ENCODE results near the gene CD82.
"Not testable (repeated sequence)": the region's sequence is repeated elsewhere in the genome, so short reads cannot be mapped to it uniquely, and the experiment has no call there.

Gene CD82

GRCh38 chr11:44540667-44541066 lies 24.8 kb upstream of the CD82 start:
- TF ChIP-seq, protein P1, sequence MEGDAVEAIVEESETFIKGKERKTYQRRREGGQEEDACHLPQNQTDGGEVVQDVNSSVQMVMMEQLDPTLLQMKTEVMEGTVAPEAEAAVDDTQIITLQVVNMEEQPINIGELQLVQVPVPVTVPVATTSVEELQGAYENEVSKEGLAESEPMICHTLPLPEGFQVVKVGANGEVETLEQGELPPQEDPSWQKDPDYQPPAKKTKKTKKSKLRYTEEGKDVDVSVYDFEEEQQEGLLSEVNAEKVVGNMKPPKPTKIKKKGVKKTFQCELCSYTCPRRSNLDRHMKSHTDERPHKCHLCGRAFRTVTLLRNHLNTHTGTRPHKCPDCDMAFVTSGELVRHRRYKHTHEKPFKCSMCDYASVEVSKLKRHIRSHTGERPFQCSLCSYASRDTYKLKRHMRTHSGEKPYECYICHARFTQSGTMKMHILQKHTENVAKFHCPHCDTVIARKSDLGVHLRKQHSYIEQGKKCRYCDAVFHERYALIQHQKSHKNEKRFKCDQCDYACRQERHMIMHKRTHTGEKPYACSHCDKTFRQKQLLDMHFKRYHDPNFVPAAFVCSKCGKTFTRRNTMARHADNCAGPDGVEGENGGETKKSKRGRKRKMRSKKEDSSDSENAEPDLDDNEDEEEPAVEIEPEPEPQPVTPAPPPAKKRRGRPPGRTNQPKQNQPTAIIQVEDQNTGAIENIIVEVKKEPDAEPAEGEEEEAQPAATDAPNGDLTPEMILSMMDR (conservative IDR thresholded peaks at IDR 0.05; ENCODE audit: low read depth, low read length), result no peak
- H3K4me3 ChIP-seq (ENCODE audit: low read depth, low read length), result no peak overlapping the region
- DNase-seq (ENCODE audit: low read depth), result no peak

- H3K4me3 ChIP-seq (ENCODE audit: low read depth, low read length), result no peak overlapping the region
- DNase-seq (ENCODE audit: low read depth), result no peak
- TF ChIP-seq, protein P1 (conservative IDR thresholded peaks at IDR 0.05; ENCODE audit: low read depth, low read length), result no peak
Measured at GRCh38 chr11:44542372-44542771, 23.1 kb upstream of the CD82 start.

- DNase-seq (ENCODE audit: low read depth); H3K4me3 ChIP-seq (ENCODE audit: low read depth, low read length): not testable (repeated sequence)
Measured at GRCh38 chr11:44546984-44547383, 18.5 kb upstream of the CD82 start.

- H3K4me3 ChIP-seq (ENCODE audit: low read depth, low read length); DNase-seq (ENCODE audit: low read depth): not testable (repeated sequence)
Measured at GRCh38 chr11:44547534-44547933, 17.9 kb upstream of the CD82 start.

GRCh38 chr11:44548032-44548695 lies 17.3 kb upstream of the CD82 start:
- H3K4me3 ChIP-seq (ENCODE audit: low read depth, low read length), result no peak overlapping the region
- TF ChIP-seq, protein P1 (conservative IDR thresholded peaks at IDR 0.05; ENCODE audit: low read depth, low read length), result no peak
- no peak for DNase-seq (ENCODE audit: low read depth)

DNA sequence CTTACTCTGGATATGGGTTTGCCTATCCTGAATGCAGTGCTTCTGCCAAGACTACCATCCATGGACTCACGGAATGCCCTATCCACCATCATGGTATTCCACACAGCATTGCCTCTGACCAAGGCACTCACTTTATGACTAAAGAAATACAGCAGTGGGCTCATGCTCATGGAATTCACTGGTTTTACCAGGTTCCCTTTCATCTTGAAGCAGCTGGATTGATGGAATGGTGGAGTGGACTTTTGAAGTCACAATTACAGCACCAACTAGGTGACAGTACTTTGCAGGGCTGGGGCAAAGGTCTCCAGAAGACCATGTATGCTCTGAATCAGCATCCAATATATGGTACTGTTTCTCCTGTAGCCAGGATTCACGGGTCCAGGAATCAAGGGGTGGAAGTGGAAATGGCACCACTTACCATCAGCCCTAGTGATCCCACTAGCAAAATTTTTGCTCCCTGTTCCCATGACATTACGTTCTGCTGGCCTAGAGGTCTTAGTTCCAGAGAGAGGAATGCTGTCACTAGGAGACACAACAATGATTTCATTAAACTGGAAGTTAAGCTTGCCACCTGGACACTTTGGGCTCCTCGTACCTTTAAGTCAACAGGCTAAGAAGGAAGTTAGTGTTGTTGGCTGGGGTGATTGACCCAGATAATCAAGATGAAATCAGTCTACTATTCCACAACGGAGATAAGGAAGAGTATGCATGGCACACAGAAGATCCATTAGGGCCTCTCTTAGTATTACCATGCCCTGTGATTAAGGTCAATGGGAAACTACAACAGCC lies 16.3 kb upstream of the CD82 start:
- not testable (repeated sequence) for H3K4me3 ChIP-seq (ENCODE audit: low read depth, low read length); DNase-seq (ENCODE audit: low read depth)

DNA sequence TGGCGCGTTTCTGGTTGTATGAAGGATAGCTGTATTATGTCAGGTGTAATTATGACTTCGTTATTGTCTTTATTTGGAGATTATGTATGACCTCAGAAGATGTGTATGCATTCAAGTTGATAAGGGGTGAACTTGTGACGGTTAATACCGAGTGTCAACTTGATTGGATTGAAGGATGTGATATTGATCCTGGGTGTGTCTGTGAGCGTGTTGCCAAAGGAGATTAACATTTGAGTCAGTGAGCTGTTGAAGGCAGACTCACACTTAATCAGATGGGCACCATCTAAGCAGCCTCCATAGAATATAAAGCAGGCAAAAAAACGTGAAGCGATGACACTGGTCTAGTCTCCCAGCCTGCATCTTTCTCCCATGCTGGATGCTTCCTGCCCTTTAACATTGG lies 15.3 kb upstream of the CD82 start:
- DNase-seq (ENCODE audit: low read depth), result no peak
- TF ChIP-seq, protein P1 (conservative IDR thresholded peaks at IDR 0.05; ENCODE audit: low read depth, low read length), result no peak
- no peak overlapping the region for H3K4me3 ChIP-seq (ENCODE audit: low read depth, low read length)

DNA sequence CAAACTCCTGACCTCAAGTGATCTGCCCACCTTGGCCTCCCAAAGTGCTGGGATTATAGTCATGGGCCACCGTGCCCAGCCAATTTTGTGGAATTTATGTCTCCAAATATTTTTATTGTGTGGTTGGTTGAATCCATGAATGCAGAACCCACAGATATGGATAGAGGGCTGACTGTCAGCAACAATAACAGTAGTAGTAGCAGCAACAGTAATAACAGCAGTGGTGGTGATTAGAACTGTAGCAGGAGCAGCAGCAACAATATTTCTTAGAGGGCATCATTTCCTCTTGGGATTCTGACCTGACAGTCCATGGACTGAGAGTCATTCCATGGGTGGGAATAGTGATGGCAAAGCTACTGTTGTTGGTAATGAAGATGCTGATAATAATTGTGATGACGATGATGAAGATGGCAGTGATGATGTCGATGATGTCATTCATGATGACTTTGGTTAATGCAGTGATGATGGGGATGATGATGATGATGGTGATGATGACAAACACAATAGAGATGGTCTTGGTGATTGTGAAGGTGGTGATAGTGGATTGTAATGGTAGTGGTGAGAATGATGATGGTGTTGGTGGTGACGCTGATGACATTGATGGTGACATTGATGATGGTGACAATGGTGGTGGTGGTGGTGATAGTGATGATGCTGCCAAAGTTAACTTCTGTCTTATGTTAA lies 13.9 kb upstream of the CD82 start:
- TF ChIP-seq, protein P1 (conservative IDR thresholded peaks at IDR 0.05; ENCODE audit: low read depth, low read length), result no peak
- no peak for DNase-seq (ENCODE audit: low read depth)
- no peak overlapping the region for H3K4me3 ChIP-seq (ENCODE audit: low read depth, low read length)

Measured in choroid plexus epithelial cell (primary cell).